Duodenal mucosa (tissue), 2 donors: ENCODE results near the gene OBP2B.
"Not testable (repeated sequence)": the region's sequence is repeated elsewhere in the genome, so short reads cannot be mapped to it uniquely, and the experiment has no call there.

Source experiments
- H3K27ac ChIP-seq: one replicate; pipeline ENCODE4 v1.7.0; 2013; ENCODE audit warnings: low read depth, low read length
- H3K27me3 ChIP-seq, 2 donors: one replicate each; pipeline ENCODE4 v1.7.0; 2013; ENCODE audit warnings: low read length in 2 of 2, control low read depth in 1 of 2; ENCODE audit not compliant: insufficient read depth in 2 of 2, control insufficient read depth in 1 of 2
- H3K36me3 ChIP-seq, 2 donors: one replicate each; pipeline ENCODE4 v1.7.0; 2013; ENCODE audit warnings: low read length in 2 of 2, control low read depth in 1 of 2; ENCODE audit not compliant: insufficient read depth in 2 of 2, control insufficient read depth in 1 of 2
- H3K4me1 ChIP-seq, 2 donors: one replicate each; pipeline ENCODE4 v1.7.0; 2013; ENCODE audit warnings: low read length in 2 of 2, control low read depth in 1 of 2; ENCODE audit not compliant: insufficient read depth in 2 of 2, control insufficient read depth in 1 of 2
- H3K4me3 ChIP-seq, 2 donors: one replicate each; pipeline ENCODE4 v1.7.0; 2013; ENCODE audit warnings: low read length in 2 of 2, low read depth in 1 of 2
- H3K9ac ChIP-seq, 2 donors: one replicate each; pipeline ENCODE4 v1.7.0; 2013; ENCODE audit warnings: low read length in 2 of 2, low read depth in 1 of 2
- H3K9me3 ChIP-seq, 2 donors: one replicate each; pipeline ENCODE4 v1.7.0; 2013; ENCODE audit warnings: low read length in 2 of 2, control low read depth in 1 of 2; ENCODE audit not compliant: control insufficient read depth in 1 of 2

The OBP2B gene

GRCh38 chr9:133251773-133252172, 42.7 kb upstream of the OBP2B start:
- Histone ChIP-seq H3K36me3 (peaks cover 0 to 14% of the 10 kb centered on the region in 2 donors), H3K4me1 (peaks cover 29 to 39% of the 10 kb centered on the region in 2 donors), H3K4me3 (peak overlapping the region; percentile 10 to 37), H3K27me3 (no peaks in the 10 kb centered on the region), H3K27ac (peak overlapping the region; percentile 79), H3K9me3 (no peaks in the 10 kb centered on the region), H3K9ac (peak overlapping the region; percentile 33 to 61)

- Histone ChIP-seq H3K4me3 (peak overlapping the region in 1 of 2 donors; percentile 37), H3K4me1 (peaks cover 29 to 39% of the 10 kb centered on the region in 2 donors), H3K36me3 (peaks cover 0 to 14% of the 10 kb centered on the region in 2 donors)
- not testable (repeated sequence) for H3K9ac ChIP-seq, H3K27me3 ChIP-seq, H3K27ac ChIP-seq, H3K9me3 ChIP-seq
Measured at GRCh38 chr9:133251221-133251620, 42.2 kb upstream of the OBP2B start.

GRCh38 chr9:133250741-133251170, 41.7 kb upstream of the OBP2B start:
- no peak overlapping the region for H3K4me3 ChIP-seq
- H3K4me1 ChIP-seq, result peaks cover 29 to 39% of the 10 kb centered on the region in 2 donors
- no peak overlapping the region for H3K9ac ChIP-seq
- no peaks in the 10 kb centered on the region for H3K27me3 ChIP-seq
- H3K36me3 ChIP-seq, result peaks cover 0 to 14% of the 10 kb centered on the region in 2 donors
- H3K27ac ChIP-seq, result peak overlapping the region; percentile 24
- no peaks in the 10 kb centered on the region for H3K9me3 ChIP-seq

- Histone ChIP-seq H3K27me3 (no peaks in the 10 kb centered on the region), H3K4me1 (peaks cover 29 to 39% of the 10 kb centered on the region in 2 donors)
Measured at GRCh38 chr9:133249337-133249736, 40.3 kb upstream of the OBP2B start.

GRCh38 chr9:133248726-133249295, 39.8 kb upstream of the OBP2B start:
- Histone ChIP-seq H3K27ac (no peak overlapping the region), H3K4me1 (peaks cover 29 to 37% of the 10 kb centered on the region in 2 donors), H3K4me3 (no peak overlapping the region), H3K9me3 (no peaks in the 10 kb centered on the region), H3K36me3 (no peaks in the 10 kb centered on the region), H3K27me3 (no peaks in the 10 kb centered on the region), H3K9ac (no peak overlapping the region)

More at GRCh38 chr9:133249337-133249736, 40.3 kb upstream of the OBP2B start:
- Histone ChIP-seq H3K36me3 (peaks cover 0 to 1% of the 10 kb centered on the region in 2 donors), H3K9me3 (no peaks in the 10 kb centered on the region), H3K9ac (no peak overlapping the region), H3K4me3 (no peak overlapping the region), H3K27ac (no peak overlapping the region)

- Histone ChIP-seq H3K27ac (no peak overlapping the region), H3K9ac (no peak overlapping the region), H3K4me3 (no peak overlapping the region), H3K36me3 (no peaks in the 10 kb centered on the region), H3K9me3 (no peaks in the 10 kb centered on the region), H3K4me1 (peaks cover 21 to 26% of the 10 kb centered on the region in 2 donors), H3K27me3 (no peaks in the 10 kb centered on the region)
Measured at GRCh38 chr9:133247632-133248031, 38.6 kb upstream of the OBP2B start.

DNA sequence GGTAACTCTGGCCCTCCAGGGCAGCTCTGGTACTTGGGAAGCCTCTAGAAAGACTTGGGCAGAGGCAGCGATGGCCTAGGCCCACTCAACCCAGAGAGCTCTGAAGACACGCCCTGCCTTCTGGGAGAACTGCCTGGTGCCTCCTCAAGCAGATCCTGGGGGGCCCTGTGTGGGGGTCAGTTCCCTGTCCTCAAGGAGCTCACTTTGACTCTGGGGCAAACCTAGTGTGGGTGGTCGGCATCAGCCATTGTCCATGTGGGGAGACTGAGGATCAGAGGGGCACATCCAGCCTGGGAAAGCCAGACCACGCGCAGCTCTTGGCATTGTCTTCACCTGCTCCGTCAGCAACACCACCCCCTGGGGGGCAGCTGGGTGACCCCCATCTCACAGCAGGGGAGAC, 37.9 kb upstream of the OBP2B start:
- Histone ChIP-seq H3K27ac (no peak overlapping the region), H3K4me1 (peaks cover 16 to 21% of the 10 kb centered on the region in 2 donors), H3K9me3 (no peaks in the 10 kb centered on the region), H3K27me3 (no peaks in the 10 kb centered on the region), H3K36me3 (no peaks in the 10 kb centered on the region), H3K9ac (no peak overlapping the region), H3K4me3 (no peak overlapping the region)

- H3K9ac ChIP-seq, result no peak overlapping the region
- no peaks in the 10 kb centered on the region for H3K9me3 ChIP-seq
- H3K27me3 ChIP-seq, result no peaks in the 10 kb centered on the region
- no peaks in the 10 kb centered on the region for H3K36me3 ChIP-seq
- no peak overlapping the region for H3K27ac ChIP-seq
- peaks cover 12 to 17% of the 10 kb centered on the region in 2 donors for H3K4me1 ChIP-seq
- H3K4me3 ChIP-seq, result no peak overlapping the region
Measured at GRCh38 chr9:133246562-133246961, 37.5 kb upstream of the OBP2B start.

DNA sequence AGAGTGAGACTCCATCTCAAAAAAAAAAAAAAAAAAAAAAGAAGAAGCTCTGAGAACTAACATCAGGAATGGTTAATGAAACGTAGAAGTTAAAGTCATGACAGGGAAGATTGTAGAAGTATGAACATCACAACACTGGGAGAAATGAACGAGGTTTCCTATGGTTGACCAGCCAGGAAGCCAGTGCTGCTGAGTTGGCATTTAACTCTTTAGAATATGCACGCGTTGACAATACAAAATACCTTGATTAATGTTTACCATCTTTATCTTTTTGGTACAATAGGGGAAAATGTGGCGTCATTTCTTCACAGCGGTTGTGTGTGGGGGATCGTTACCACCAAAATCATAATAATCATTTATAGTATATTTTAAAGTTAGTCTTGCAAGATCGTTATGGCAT, 33.9 kb upstream of the OBP2B start:
- no peak overlapping the region for H3K4me3 ChIP-seq
- no peak overlapping the region for H3K27ac ChIP-seq
- peaks cover 6 to 19% of the 10 kb centered on the region in 2 donors for H3K4me1 ChIP-seq
- no peak overlapping the region for H3K9ac ChIP-seq
- no peaks in the 10 kb centered on the region for H3K27me3 ChIP-seq
- no peaks in the 10 kb centered on the region for H3K9me3 ChIP-seq
- no peaks in the 10 kb centered on the region for H3K36me3 ChIP-seq

DNA sequence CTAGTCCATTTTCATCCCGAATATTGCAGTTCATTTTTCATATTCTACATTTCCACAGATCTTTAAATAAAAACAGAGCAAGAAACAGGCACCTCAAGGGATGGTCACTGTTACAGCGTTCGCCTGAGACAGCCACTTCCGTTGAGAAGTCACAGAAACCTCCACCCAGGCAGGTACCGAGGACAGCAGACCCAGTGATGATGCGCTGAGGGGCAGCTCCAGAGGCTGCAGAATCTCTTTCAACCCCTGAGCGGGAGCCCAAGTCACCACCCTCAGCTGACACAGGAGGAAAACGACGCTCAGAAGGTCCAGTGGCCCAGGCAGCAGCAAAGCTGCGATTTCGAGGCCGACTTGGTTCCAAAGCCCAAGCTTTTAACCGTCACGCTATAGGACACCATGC, 33.2 kb upstream of the OBP2B start:
- Histone ChIP-seq H3K9me3 (no peaks in the 10 kb centered on the region), H3K27me3 (no peaks in the 10 kb centered on the region), H3K27ac (no peak overlapping the region), H3K4me3 (no peak overlapping the region), H3K4me1 (peaks cover 6 to 25% of the 10 kb centered on the region in 2 donors), H3K9ac (no peak overlapping the region), H3K36me3 (no peaks in the 10 kb centered on the region)
